KMS-11 (cell line): ENCODE measurements around the gene HK1.

Experiments
- H2AFZ ChIP-seq: fragments of 200-600 bp; sonication (generic); 2 replicates; pipeline ENCODE4 v1.6.1; 2016; ENCODE audit warnings: antibody characterized with exemption, mixed run types, low read depth
- H3K27ac ChIP-seq: fragments of 200-600 bp; sonication (generic); 2 replicates; pipeline ENCODE4 v1.6.1; 2016; ENCODE audit warnings: mild to moderate bottlenecking, mixed run types
- H3K27me3 ChIP-seq: fragments of 200-600 bp; sonication (generic); 2 replicates; pipeline ENCODE4 v1.6.1; 2017; ENCODE audit warnings: mild to moderate bottlenecking, low read depth, mixed run types, moderate library complexity; ENCODE audit not compliant: insufficient read depth
- H3K36me3 ChIP-seq: fragments of 200-600 bp; sonication (generic); 2 replicates; pipeline ENCODE4 v1.6.1; 2017; ENCODE audit warnings: mild to moderate bottlenecking, mixed run types; ENCODE audit not compliant: insufficient read depth
- H3K4me1 ChIP-seq: fragments of 200-600 bp; sonication (generic); 2 replicates; pipeline ENCODE4 v1.6.1; 2016; ENCODE audit warnings: mild to moderate bottlenecking, low read depth, mixed run types; ENCODE audit not compliant: poor library complexity, severe bottlenecking
- H3K4me2 ChIP-seq: fragments of 200-600 bp; sonication (generic); 2 replicates; pipeline ENCODE4 v1.7.0; 2016; ENCODE audit warnings: mild to moderate bottlenecking, mixed run types
- H3K4me3 ChIP-seq: fragments of 200-600 bp; sonication (generic); IDR thresholded peaks from 2 replicates; pipeline ENCODE4 v1.6.1; 2017; ENCODE audit warnings: low read depth, low read length, mixed read lengths; ENCODE audit not compliant: insufficient read depth
- H3K79me2 ChIP-seq: fragments of 200-600 bp; sonication (generic); 2 replicates; pipeline ENCODE4 v1.6.1; 2016; ENCODE audit warnings: low read depth, mixed run types; ENCODE audit not compliant: insufficient read depth
- H3K9ac ChIP-seq: fragments of 200-600 bp; sonication (generic); 2 replicates; pipeline ENCODE4 v1.6.1; 2016; ENCODE audit warnings: mild to moderate bottlenecking, mixed run types
- H4K20me1 ChIP-seq: fragments of 200-600 bp; sonication (generic); 2 replicates; pipeline ENCODE4 v1.6.1; 2016; ENCODE audit warnings: mild to moderate bottlenecking, mixed run types; ENCODE audit not compliant: insufficient read depth
- TF ChIP-seq, protein P1 (sequence below): fragments of 200-600 bp; sonication (generic); conservative IDR thresholded peaks from 2 replicates; pipeline ENCODE4 v1.6.1; 2017; ENCODE audit warnings: low read depth, mild to moderate bottlenecking, antibody characterized with exemption, low read length, moderate library complexity, mixed read lengths

Gene HK1

DNA sequence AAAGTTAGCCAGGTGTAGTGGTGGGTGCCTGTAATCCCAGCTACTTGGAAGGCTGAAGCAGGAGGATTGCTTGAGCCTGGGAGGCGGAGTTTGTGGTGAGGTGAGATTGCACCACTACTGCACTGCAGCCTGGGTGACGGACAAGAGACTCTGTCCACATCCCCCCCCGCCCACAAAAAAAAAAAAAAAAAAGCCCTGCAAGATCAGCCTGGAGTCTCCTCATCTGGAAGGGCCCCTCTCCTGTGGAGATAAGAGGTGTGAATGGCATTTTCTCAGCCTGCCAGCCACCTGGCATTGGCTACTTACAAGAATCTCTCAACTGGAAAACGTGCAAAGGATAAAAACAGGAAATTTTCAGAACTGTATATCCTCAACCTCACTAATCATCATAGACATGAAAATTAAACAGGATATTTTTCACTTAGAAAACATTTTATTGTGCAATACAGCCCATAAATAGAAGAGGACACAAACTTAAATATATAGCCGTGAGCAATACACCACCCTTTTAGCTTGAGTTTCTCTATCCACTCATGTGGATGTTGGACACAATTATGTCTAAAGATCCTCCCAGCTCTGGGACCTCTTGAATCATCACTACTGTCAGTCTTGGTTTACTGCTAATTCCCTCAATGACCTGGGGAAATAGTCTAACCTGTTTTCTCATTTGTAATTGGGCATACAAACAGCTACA is 161.7 kb downstream of the HK1 start:
- no peak overlapping the region for H3K4me3 ChIP-seq
- TF ChIP-seq, protein P1, sequence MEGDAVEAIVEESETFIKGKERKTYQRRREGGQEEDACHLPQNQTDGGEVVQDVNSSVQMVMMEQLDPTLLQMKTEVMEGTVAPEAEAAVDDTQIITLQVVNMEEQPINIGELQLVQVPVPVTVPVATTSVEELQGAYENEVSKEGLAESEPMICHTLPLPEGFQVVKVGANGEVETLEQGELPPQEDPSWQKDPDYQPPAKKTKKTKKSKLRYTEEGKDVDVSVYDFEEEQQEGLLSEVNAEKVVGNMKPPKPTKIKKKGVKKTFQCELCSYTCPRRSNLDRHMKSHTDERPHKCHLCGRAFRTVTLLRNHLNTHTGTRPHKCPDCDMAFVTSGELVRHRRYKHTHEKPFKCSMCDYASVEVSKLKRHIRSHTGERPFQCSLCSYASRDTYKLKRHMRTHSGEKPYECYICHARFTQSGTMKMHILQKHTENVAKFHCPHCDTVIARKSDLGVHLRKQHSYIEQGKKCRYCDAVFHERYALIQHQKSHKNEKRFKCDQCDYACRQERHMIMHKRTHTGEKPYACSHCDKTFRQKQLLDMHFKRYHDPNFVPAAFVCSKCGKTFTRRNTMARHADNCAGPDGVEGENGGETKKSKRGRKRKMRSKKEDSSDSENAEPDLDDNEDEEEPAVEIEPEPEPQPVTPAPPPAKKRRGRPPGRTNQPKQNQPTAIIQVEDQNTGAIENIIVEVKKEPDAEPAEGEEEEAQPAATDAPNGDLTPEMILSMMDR, result no peak
- no peaks in the 10 kb centered on the region for H3K4me1 ChIP-seq
- H3K9ac ChIP-seq, result no peak overlapping the region
- no peak overlapping the region for H3K27ac ChIP-seq
- H3K4me2 ChIP-seq, result no peak overlapping the region
- H3K79me2 ChIP-seq, result no peaks in the 10 kb centered on the region
- no peak overlapping the region for H2AFZ ChIP-seq
- H4K20me1 ChIP-seq, result no peaks in the 10 kb centered on the region
- H3K36me3 ChIP-seq, result no peaks in the 10 kb centered on the region
- H3K27me3 ChIP-seq, result 0 out of 2 replicates have a peak, but pooled peaks cover 4% of the 10 kb centered on the region

DNA sequence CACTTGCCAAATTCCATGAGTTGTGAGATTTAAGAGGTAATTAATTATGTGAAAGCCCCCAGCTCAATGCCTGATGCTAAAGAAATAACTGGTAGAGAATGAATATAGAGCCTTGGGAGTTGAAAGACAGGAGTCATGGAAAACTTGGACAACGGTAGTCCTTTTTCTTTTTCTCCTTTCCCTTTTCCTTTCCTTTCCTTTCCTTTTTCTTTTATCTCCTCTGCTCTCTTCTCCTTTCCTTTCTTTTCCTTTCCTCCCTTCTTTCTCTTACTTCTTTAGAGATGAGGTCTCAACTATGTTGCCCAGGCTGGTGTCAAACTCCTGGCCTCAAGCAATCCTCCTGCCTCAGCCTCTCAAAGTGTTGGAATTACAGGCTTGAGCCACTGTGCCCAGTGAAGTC is 165.1 kb downstream of the HK1 start:
- TF ChIP-seq, protein P1, result no peak
- no peak overlapping the region for H3K4me2 ChIP-seq
- H3K27ac ChIP-seq, result no peak overlapping the region
- no peaks in the 10 kb centered on the region for H3K27me3 ChIP-seq
- no peaks in the 10 kb centered on the region for H3K4me1 ChIP-seq
- no peaks in the 10 kb centered on the region for H4K20me1 ChIP-seq
- H3K9ac ChIP-seq, result no peak overlapping the region
- no peak overlapping the region for H3K4me3 ChIP-seq
- no peaks in the 10 kb centered on the region for H3K36me3 ChIP-seq
- no peak overlapping the region for H2AFZ ChIP-seq
- H3K79me2 ChIP-seq, result no peaks in the 10 kb centered on the region

DNA sequence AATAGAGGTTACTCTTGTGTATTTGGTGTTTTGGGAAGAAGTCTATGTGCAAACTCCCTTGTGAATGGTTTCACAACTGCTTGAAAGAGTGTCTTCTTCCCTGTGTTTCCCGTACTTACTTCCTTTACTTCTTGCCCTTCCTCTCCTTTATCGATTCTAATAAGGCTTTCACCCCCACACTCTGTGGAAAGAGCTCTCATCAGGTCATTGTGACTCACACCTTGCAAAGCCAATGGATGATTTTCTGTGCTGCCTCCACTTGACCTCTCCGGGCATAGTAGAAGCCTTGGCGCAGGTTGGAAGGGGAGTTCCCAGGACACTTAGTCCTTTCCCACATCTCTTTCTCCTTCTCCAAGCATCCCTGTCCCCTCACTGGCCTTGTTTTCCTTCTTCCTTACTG is 166.7 kb downstream of the HK1 start:
- TF ChIP-seq, protein P1, result no peak
- H3K4me3 ChIP-seq, result no peak overlapping the region
- no peak overlapping the region for H2AFZ ChIP-seq
- H3K4me1 ChIP-seq, result no peaks in the 10 kb centered on the region
- no peak overlapping the region for H3K9ac ChIP-seq
- no peaks in the 10 kb centered on the region for H4K20me1 ChIP-seq
- no peaks in the 10 kb centered on the region for H3K27me3 ChIP-seq
- H3K4me2 ChIP-seq, result no peak overlapping the region
- H3K36me3 ChIP-seq, result no peaks in the 10 kb centered on the region
- no peak overlapping the region for H3K27ac ChIP-seq
- H3K79me2 ChIP-seq, result no peaks in the 10 kb centered on the region

DNA sequence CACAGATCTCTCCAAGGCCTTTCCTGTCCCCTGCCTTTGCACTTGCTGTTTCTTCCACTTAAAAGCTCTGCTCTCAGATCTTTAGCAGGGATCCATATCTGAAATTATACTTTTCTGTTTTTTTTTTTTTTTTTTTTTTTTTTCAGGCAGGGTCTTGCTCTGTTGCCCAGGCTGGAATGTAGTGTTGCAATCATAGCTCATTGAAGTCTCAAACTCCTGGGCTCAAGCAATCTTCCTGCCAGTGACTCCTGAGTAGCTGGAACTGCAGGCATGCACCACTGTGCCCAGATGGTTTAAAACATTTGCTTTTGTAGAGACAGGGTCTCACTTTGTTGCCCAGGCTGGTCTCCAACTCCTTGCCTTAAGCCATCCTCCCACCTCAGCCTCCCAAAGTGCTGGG is 167.9 kb downstream of the HK1 start:
- no peak overlapping the region for H3K4me3 ChIP-seq
- H3K79me2 ChIP-seq, result no peaks in the 10 kb centered on the region
- H3K36me3 ChIP-seq, result no peaks in the 10 kb centered on the region
- H3K4me2 ChIP-seq, result no peak overlapping the region
- TF ChIP-seq, protein P1, result no peak
- no peak overlapping the region for H3K9ac ChIP-seq
- H3K4me1 ChIP-seq, result no peaks in the 10 kb centered on the region
- H3K27me3 ChIP-seq, result no peaks in the 10 kb centered on the region
- H3K27ac ChIP-seq, result no peak overlapping the region
- H4K20me1 ChIP-seq, result no peaks in the 10 kb centered on the region
- no peak overlapping the region for H2AFZ ChIP-seq
